ENCODE data around the gene PHF21A. TPM values are rescaled to one million over a fixed set of nuclear protein-coding genes. Genes with fewer than 3 reads are reported as not detected.

The PHF21A gene
- total and polyA plus RNA-seq, 2 of the 13 experiments (the other 11 are each of a cell fraction or from before 2014, with no cell fraction given): 4.1 to 34.6 TPM

DNA sequence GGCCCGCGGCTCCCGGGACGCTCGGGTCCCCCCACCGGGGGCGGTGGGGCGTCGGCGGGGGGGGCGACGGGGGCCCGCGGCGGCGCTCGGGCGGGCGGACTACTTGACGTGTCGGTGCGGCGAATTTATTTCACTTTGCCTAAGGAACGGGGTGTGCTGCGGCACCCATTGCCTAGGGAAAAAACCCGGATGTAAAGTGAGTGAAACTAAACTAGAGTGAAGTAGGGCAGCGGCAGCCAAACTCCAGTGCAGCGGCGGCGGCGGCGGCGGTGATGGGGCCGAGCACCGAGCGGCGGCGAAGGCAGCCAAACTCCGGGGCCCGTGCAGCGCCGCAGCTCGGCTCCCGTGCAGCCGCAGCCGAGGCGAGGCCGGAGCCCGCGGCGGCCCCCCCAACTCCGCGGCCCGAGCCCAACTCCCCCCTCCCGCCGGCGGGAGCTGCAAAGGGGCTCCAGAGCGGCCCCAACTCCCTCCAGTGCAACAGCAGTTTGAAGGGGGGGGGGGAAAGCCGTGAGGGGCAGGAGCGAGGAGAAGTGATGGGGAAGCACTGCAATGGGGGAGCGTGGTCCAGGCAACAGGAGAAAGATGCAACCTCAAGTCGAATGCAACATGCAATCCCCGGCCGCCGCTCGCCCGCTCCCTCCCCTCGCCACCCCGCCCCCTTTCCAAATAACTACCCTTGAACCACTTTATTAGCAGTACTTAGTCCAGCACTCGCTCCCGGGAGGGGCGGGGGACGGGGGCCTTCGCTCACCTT, 647 bp upstream of the PHF21A start (continued):
- TF ChIP-seq POGK (CRISPR knock-in tag; conservative IDR thresholded peaks at IDR 0.05) (0 out of 2 replicates have a peak, but pooled peaks have one; percentile 36), ZNF879 (CRISPR knock-in tag; IDR thresholded peaks at IDR 0.05) (no peak), GATAD2A (CRISPR knock-in tag; IDR thresholded peaks at IDR 0.05) (peak; percentile 16; the same call in 1 of the 2 replicates), BRD4 (CRISPR knock-in tag; IDR thresholded peaks at IDR 0.05) (no peak), ZNF572 (CRISPR knock-in tag; IDR thresholded peaks at IDR 0.05) (no peak), ZNF615 (CRISPR knock-in tag; IDR thresholded peaks at IDR 0.05; ENCODE audit: borderline replicate concordance) (no peak), XBP1 (CRISPR knock-in tag; IDR thresholded peaks at IDR 0.05) (no peak), ZNF639 (CRISPR knock-in tag; conservative IDR thresholded peaks at IDR 0.05) (peak; percentile 72), KAT7 (CRISPR knock-in tag; IDR thresholded peaks at IDR 0.05; ENCODE audit: borderline replicate concordance) (peak; percentile 49; the same call in 1 of the 2 replicates), ZNF574 (CRISPR knock-in tag; IDR thresholded peaks at IDR 0.05) (peak; percentile 52; the same call in 1 of the 2 replicates), YEATS4 (CRISPR knock-in tag; IDR thresholded peaks at IDR 0.05; ENCODE audit: borderline replicate concordance) (peak; percentile 32; the same call in 1 of the 2 replicates), DPF2 (CRISPR knock-in tag; IDR thresholded peaks at IDR 0.05; ENCODE audit: borderline replicate concordance, low read depth) (no peak)
- TF ChIP-seq, protein P1, sequence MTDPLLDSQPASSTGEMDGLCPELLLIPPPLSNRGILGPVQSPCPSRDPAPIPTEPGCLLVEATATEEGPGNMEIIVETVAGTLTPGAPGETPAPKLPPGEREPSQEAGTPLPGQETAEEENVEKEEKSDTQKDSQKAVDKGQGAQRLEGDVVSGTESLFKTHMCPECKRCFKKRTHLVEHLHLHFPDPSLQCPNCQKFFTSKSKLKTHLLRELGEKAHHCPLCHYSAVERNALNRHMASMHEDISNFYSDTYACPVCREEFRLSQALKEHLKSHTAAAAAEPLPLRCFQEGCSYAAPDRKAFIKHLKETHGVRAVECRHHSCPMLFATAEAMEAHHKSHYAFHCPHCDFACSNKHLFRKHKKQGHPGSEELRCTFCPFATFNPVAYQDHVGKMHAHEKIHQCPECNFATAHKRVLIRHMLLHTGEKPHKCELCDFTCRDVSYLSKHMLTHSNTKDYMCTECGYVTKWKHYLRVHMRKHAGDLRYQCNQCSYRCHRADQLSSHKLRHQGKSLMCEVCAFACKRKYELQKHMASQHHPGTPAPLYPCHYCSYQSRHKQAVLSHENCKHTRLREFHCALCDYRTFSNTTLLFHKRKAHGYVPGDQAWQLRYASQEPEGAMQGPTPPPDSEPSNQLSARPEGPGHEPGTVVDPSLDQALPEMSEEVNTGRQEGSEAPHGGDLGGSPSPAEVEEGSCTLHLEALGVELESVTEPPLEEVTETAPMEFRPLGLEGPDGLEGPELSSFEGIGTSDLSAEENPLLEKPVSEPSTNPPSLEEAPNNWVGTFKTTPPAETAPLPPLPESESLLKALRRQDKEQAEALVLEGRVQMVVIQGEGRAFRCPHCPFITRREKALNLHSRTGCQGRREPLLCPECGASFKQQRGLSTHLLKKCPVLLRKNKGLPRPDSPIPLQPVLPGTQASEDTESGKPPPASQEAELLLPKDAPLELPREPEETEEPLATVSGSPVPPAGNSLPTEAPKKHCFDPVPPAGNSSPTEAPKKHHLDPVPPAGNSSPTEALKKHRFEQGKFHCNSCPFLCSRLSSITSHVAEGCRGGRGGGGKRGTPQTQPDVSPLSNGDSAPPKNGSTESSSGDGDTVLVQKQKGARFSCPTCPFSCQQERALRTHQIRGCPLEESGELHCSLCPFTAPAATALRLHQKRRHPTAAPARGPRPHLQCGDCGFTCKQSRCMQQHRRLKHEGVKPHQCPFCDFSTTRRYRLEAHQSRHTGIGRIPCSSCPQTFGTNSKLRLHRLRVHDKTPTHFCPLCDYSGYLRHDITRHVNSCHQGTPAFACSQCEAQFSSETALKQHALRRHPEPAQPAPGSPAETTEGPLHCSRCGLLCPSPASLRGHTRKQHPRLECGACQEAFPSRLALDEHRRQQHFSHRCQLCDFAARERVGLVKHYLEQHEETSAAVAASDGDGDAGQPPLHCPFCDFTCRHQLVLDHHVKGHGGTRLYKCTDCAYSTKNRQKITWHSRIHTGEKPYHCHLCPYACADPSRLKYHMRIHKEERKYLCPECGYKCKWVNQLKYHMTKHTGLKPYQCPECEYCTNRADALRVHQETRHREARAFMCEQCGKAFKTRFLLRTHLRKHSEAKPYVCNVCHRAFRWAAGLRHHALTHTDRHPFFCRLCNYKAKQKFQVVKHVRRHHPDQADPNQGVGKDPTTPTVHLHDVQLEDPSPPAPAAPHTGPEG (CRISPR knock-in tag; IDR thresholded peaks at IDR 0.05): no peak
